Prostate gland (tissue), 2 donors: ENCODE measurements around the gene ITPR1. TPM values are rescaled to one million over a fixed set of nuclear protein-coding genes. Genes with fewer than 3 reads are reported as not detected.

Experiments used
- DNase-seq: peaks from one replicate; pipeline ENCODE4 v3.0.0-alpha.2; 2019; ENCODE audit warnings: low spot score
- H3K27ac ChIP-seq, 2 donors: fragments of 200-600 bp; sonication (generic); 2 replicates each; pipeline ENCODE4 v1.5.1; 2017 to 2019
- H3K27me3 ChIP-seq: fragments of 200-600 bp; sonication (generic); replicated peaks from 2 replicates; pipeline ENCODE4 v1.5.1; 2019; ENCODE audit not compliant: insufficient read depth
- H3K36me3 ChIP-seq, 2 donors: fragments of 200-600 bp; sonication (generic); 1 replicate in 1 of 2; 2 replicates in 1 of 2; pipeline versions ENCODE4 v1.5.1 to v1.8.1; 2017 to 2019
- H3K4me1 ChIP-seq: fragments of 200-600 bp; sonication (generic); replicated peaks from 2 replicates; pipeline ENCODE4 v1.5.1; 2019
- H3K4me3 ChIP-seq, 2 donors: fragments of 200-600 bp; sonication (generic); 2 replicates each; pipeline ENCODE4 v1.5.1; 2017 to 2019
- H3K9me3 ChIP-seq: fragments of 200-600 bp; sonication (generic); 2 replicates; pipeline ENCODE4 v1.5.1; 2017
- CTCF ChIP-seq, 4 experiments: fragments of 200-600 bp in 2 of 4; fragments of 450-650 bp in 2 of 4; sonication (generic) in 2 of 4; IDR thresholded peaks; 1 replicate in 3 of 4; 2 replicates in 1 of 4; pipeline ENCODE4 v1.5.1; 2016 to 2019; ENCODE audit warnings: antibody characterized with exemption in 4 of 4, mild to moderate bottlenecking in 2 of 4, moderate library complexity in 2 of 4
- POLR2A ChIP-seq: fragments of 450-650 bp; IDR thresholded peaks from one replicate; pipeline ENCODE4 v1.6.1; 2016; ENCODE audit warnings: antibody characterized with exemption, mild to moderate bottlenecking
- POLR2AphosphoS5 ChIP-seq: sonication (generic); formaldehyde crosslinking; IDR thresholded peaks from one replicate; pipeline ENCODE4 v1.6.1; 2017; ENCODE audit warnings: antibody characterized with exemption
- WGBS: methylation state at CpG from one replicate; pipeline ENCODE4 v1.1.5; 2018; 5-methylcytosine and 5-hydroxymethylcytosine counted together
- intact Hi-C: fragments of 100-400 bp; cut with DNase I; formaldehyde crosslinking; loops from one replicate; pipeline ENCODE4 v1.14.2; 2022
- total RNA-seq, 2 donors: library from RNA; depleted of rRNA; stranded (reverse); fragments of >200 nt; gene quantifications; one replicate each; pipeline ENCODE4 v1.1.0, GENCODE V29; 2016

ITPR1 gene
- total RNA-seq, 2 donors from 2014 or later: 80.0 to 126 TPM

GRCh38 chr3:4855676-4856075 is 362.5 kb downstream of the ITPR1 start:
- Histone ChIP-seq H3K27me3 (no peaks in the 10 kb centered on the region), H3K4me1 (no peaks in the 10 kb centered on the region), H3K27ac (no peak overlapping the region), H3K4me3 (no peak overlapping the region), H3K36me3 (no peaks in the 10 kb centered on the region), H3K9me3 (no peaks in the 10 kb centered on the region)
- DNase-seq: no peak
- no peak for TF ChIP-seq POLR2A
- no peak for TF ChIP-seq CTCF (IDR thresholded peaks at IDR 0.05)
- no peak for TF ChIP-seq POLR2AphosphoS5
- intact Hi-C loops: no loop called here
- 88% methylated on average over 5 of the region's 5 CpGs for WGBS

- WGBS: 47% methylated on average over 2 of the region's 2 CpGs
Measured at GRCh38 chr3:4856136-4856535, 363.0 kb downstream of the ITPR1 start.

GRCh38 chr3:4856564-4856963 is 363.4 kb downstream of the ITPR1 start:
- peak overlapping the region; percentile 40 to 58 for H3K27ac ChIP-seq
- intact Hi-C loops: no loop called here
- H3K4me3 ChIP-seq: no peak overlapping the region
- peak; percentile 23 for DNase-seq
- 62% methylated on average over 4 of the region's 4 CpGs for WGBS
- no peaks in the 10 kb centered on the region for H3K27me3 ChIP-seq
- no peaks in the 10 kb centered on the region for H3K9me3 ChIP-seq
- no peaks in the 10 kb centered on the region for H3K4me1 ChIP-seq
- TF ChIP-seq CTCF (IDR thresholded peaks at IDR 0.05): no peak
- TF ChIP-seq POLR2A: no peak
- TF ChIP-seq POLR2AphosphoS5: no peak
- H3K36me3 ChIP-seq: no peaks in the 10 kb centered on the region

More at GRCh38 chr3:4856136-4856535, 363.0 kb downstream of the ITPR1 start:
- intact Hi-C loops: no loop called here
- TF ChIP-seq POLR2AphosphoS5 (no peak), POLR2A (no peak), CTCF (IDR thresholded peaks at IDR 0.05) (no peak)
- no peak for DNase-seq
- H3K27me3 ChIP-seq: no peaks in the 10 kb centered on the region
- H3K36me3 ChIP-seq: no peaks in the 10 kb centered on the region
- no peaks in the 10 kb centered on the region for H3K4me1 ChIP-seq
- H3K9me3 ChIP-seq: no peaks in the 10 kb centered on the region
- peak overlapping the region in 1 of 2 donors; percentile 58 for H3K27ac ChIP-seq
- H3K4me3 ChIP-seq: no peak overlapping the region

- DNase-seq: peak; percentile 43
- intact Hi-C loops: no loop called here
- Histone ChIP-seq H3K4me1 (no peaks in the 10 kb centered on the region), H3K27ac (peak overlapping the region; percentile 40 to 58), H3K4me3 (no peak overlapping the region), H3K27me3 (no peaks in the 10 kb centered on the region), H3K9me3 (no peaks in the 10 kb centered on the region), H3K36me3 (no peaks in the 10 kb centered on the region)
- TF ChIP-seq POLR2A: no peak
- TF ChIP-seq CTCF (IDR thresholded peaks at IDR 0.05): no peak
- TF ChIP-seq POLR2AphosphoS5: peak; percentile 58
- 12% methylated on average over 5 of the region's 5 CpGs for WGBS
Measured at GRCh38 chr3:4856986-4857385, 363.8 kb downstream of the ITPR1 start.

GRCh38 chr3:4859788-4860187 is 366.6 kb downstream of the ITPR1 start:
- intact Hi-C loops: no loop called here
- Histone ChIP-seq H3K36me3 (no peaks in the 10 kb centered on the region), H3K27me3 (no peaks in the 10 kb centered on the region), H3K4me3 (no peak overlapping the region), H3K4me1 (no peaks in the 10 kb centered on the region), H3K9me3 (no peaks in the 10 kb centered on the region), H3K27ac (no peak overlapping the region)
- WGBS: 94% methylated on average over 1 of the region's 1 CpG
- TF ChIP-seq CTCF (IDR thresholded peaks at IDR 0.05): no peak
- TF ChIP-seq POLR2A: no peak
- TF ChIP-seq POLR2AphosphoS5: no peak
- no peak for DNase-seq
